GM10248 (cell line): ENCODE results near the gene KCTD19.

Experiments used
- CTCF ChIA-PET: fragments of 300-600 bp; sonication (Branson Sonifier 250); formaldehyde crosslinking; extraction: SDS; loops from one replicate; lab custom pipeline; 2021; ENCODE audit warnings: antibody characterized with exemption; lab: Yijun Ruan, JAX
- POLR2A ChIA-PET: fragments of 350-650 bp; sonication (Branson Sonifier 250); formaldehyde crosslinking; extraction: SDS; loops from one replicate; lab custom pipeline; 2020; ENCODE audit warnings: antibody characterized with exemption; lab: Yijun Ruan, JAX
- DNase-seq: peaks from one replicate; pipeline ENCODE4 v3.0.0; 2012; ENCODE audit errors: extremely low spot score
- TF ChIP-seq, protein P1 (sequence below): IDR thresholded peaks from 2 replicates; pipeline ENCODE4 v1.5.1; 2012; ENCODE audit warnings: mild to moderate bottlenecking, low read depth; ENCODE audit errors: extremely low read depth, missing control alignments, control extremely low read depth

KCTD19 gene

DNA sequence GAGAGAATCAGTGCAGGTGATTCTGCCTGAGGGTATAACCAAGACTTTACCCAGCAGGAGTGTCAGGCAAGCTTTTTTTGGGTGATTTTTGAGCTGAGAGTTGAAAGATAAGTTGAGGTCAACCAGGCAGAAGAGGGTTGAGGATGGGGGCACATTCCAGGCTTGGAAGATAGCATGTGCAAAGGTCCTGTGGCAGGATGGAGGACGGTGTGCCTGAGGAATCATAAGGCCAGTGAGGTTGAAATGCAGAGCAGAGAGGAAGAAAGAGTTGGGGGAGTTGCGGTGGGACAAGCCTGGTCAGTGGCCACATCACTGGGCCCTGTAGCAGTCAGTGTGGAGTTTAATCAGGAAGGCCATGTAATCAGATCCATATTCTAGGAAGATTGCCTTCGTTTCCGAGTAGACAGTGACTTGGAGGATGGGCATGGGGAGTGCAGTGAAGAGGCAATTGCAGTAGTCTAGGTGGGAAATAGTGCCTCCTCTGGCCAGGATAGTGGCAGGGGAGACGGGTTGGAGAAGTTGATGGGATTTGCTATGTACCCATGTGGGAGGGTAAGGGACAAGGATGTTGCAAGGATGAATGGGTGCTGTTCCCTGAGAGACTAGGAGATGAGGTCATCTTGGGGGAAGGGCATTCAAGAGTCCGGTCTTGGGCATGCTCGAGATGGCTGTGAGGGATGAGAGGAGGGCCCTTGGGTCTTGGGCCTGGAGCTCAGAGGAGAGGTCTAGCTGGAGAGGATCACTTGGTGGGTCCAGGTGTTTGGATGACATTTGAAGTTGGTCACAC lies 43.3 kb downstream of the KCTD19 start:
- CTCF ChIA-PET: interaction anchor here (1.0 to 3.1 kb wide), 8 partner anchors 22 to 238 kb away, joined by 3 to 8 read pairs (median 4); partner anchors contain the start of genes KCTD19 and LRRC36
- POLR2A ChIA-PET: no interaction called here
- TF ChIP-seq, protein P1, sequence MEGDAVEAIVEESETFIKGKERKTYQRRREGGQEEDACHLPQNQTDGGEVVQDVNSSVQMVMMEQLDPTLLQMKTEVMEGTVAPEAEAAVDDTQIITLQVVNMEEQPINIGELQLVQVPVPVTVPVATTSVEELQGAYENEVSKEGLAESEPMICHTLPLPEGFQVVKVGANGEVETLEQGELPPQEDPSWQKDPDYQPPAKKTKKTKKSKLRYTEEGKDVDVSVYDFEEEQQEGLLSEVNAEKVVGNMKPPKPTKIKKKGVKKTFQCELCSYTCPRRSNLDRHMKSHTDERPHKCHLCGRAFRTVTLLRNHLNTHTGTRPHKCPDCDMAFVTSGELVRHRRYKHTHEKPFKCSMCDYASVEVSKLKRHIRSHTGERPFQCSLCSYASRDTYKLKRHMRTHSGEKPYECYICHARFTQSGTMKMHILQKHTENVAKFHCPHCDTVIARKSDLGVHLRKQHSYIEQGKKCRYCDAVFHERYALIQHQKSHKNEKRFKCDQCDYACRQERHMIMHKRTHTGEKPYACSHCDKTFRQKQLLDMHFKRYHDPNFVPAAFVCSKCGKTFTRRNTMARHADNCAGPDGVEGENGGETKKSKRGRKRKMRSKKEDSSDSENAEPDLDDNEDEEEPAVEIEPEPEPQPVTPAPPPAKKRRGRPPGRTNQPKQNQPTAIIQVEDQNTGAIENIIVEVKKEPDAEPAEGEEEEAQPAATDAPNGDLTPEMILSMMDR: no peak
- DNase-seq: no peak

DNA sequence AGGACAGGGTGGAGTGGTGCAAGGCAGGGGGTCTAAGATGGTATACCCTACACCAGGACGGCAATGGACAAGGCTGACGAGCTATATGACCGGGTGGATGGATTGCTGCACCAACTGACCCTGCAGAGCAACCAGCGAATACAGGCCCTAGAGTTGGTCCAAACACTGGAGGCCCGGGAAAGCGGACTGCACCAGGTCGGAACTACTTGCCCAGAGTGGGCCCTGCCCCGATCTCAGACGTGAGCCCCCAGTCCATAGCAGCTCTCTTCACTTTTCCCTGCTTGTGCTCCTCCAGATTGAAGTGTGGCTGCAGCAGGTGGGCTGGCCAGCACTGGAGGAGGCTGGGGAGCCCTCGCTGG lies 44.1 kb downstream of the KCTD19 start:
- CTCF ChIA-PET: interaction anchor here (1.0 to 3.1 kb wide), 9 partner anchors 7 to 134 kb away, joined by 3 to 11 read pairs (median 5); partner anchors contain the start of genes KCTD19 and LRRC36
- DNase-seq: no peak
- TF ChIP-seq, protein P1: no peak
- POLR2A ChIA-PET: no interaction called here

DNA sequence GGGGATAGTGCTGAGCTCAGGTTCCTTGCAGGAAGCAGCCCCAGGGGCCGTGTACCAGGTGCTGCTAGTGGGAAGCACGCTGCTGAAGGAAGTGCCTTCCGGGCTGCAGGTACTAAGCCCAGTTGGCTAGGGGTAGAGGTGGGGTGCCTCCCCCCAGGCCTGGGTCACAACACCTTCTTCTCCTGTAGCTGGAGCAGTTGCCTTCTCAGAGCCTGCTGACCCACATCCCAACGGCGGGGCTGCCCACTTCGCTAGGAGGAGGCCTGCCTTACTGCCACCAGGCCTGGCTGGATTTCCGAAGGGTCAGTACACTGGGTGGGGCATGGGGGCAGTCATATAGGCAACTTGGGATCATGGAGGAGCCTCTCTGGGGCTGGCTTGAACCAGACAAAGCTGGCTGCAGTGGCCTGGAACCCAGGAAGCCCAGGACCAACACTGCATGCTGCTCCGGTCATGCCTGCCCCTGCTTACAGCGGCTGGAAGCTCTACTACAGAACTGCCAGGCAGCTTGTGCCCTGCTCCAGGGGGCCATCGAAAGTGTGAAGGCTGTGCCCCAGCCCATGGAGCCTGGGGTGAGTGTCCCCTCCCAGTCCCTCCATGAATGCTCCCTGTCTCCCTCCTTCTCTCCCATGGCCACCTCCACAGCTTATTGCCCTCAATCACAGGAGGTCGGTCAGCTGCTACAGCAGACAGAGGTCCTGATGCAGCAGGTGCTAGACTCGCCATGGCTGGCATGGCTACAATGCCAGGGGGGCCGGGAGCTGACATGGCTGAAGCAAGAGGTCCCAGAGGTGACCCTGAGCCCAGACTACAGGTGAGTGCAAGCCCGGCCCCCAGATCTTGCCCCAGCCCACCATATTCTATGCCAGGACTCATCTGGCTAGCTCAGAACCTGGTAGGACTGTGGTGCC lies 44.8 kb downstream of the KCTD19 start:
- no peak for DNase-seq
- ChIA-PET POLR2A (no interaction called here), CTCF (interaction anchor here (1.0 to 3.1 kb wide), 12 partner anchors 8 to 135 kb away, joined by 3 to 11 read pairs (median 4); no protein-coding TSS in a partner anchor)
- TF ChIP-seq, protein P1: no peak

DNA sequence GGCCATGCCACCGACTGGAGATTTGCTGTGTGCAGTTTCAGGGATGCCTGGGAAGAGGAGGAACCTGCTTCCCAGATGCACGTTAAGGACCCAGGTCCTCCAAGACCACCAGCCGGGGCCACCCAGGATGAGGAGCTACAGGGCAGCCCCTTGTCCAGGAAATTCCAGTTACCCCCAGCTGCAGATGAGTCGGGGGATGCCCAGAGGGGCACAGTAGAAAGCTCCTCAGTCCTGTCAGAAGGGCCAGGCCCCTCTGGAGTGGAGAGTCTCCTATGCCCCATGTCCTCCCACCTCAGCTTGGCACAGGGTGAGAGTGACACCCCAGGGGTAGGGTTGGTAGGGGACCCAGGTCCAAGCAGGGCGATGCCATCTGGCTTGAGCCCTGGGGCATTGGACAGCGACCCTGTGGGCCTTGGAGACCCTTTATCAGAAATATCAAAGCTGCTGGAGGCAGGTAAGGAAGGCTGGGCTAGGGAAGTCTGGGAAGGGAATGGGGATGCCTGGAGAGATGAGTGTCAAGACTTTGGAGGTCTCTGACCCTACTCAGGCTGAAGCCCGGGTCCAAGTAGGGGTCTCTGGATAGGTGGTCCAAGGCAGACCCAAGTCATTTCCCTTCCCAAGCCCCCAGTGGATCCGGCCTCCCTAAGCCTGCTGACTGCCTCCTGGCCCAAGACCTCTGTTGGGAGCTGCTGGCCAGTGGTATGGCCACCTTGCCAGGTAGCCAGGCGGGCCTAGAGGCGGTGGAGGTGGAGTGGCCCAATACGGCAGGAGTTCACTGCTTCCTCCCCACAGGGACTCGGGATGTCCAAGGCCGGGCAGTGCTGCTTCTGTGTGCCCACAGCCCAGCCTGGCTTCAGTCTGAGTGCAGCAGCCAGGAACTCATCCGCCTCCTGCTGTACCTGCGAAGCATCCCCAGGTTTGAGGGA lies 46.2 kb downstream of the KCTD19 start:
- TF ChIP-seq, protein P1: no peak
- DNase-seq: no peak
- ChIA-PET POLR2A (interaction anchor here (0.6 kb wide), 1 partner anchor 915 kb away, joined by 3 read pairs; no protein-coding TSS in a partner anchor), CTCF (interaction anchor here (0.7 to 3.1 kb wide), 13 partner anchors 9 to 171 kb away, joined by 3 to 11 read pairs (median 4); no protein-coding TSS in a partner anchor)

DNA sequence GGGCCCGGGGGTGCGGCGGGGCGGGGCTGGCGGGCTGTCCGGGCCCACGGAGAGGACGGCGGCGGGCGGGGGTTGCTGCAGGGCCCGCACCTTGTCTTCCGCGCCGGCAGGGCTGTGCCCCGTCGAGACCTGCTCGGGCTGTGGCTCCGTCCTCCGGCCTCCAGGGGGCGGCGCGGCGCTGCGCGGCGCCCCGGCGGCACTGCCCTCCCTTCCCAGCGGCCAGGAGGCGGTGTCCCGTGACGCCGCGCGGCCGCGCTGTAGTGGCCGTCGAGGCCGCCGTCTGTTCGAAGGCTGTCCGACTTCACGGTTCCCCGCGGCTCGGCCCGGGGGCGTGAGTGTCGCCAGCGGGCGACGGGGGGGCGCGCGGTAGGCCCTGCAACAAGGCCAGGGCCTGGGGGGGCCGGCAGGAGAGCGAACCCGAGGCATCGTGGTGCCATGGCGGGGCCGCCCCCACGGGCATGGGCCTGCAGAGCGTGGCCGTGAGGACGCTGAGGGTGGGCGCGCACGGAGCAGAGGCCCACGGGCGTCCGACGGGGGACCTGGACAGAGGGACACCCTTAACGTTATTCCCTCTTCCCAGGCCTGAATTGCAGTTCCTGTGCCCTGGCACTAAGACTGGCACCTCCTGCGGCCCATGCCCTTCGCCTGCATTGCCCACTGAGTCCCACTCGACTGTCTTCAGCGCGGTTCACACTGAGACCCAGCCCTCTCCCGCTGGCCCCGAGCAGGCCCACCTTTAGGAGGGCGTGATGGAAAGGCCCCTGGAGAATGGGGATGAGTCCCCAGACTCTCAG lies 47.0 kb downstream of the KCTD19 start, which contains the start of gene PLEKHG4:
PLEKHG4 (plus strand) TSS at position 237 of the 794 bp plus-strand sequence; CDS start at position 750, 513 bp downstream.
- TF ChIP-seq, protein P1: peak; percentile 89
- POLR2A ChIA-PET: no interaction called here
- CTCF ChIA-PET: interaction anchor here (0.7 to 3.1 kb wide), 20 partner anchors 7 to 174 kb away, joined by 3 to 11 read pairs (median 4); no protein-coding TSS in a partner anchor
- peak; percentile 96 for DNase-seq
